SK-N-SH (cell line): Measurements from ENCODE around the gene IFNA14.
"Not testable (repeated sequence)": the region's sequence is repeated elsewhere in the genome, so short reads cannot be mapped to it uniquely, and the experiment has no call there.

Source experiments
- EP300 ChIP-seq, 2 experiments: IDR thresholded peaks; 2 replicates each; pipeline versions ENCODE4 v1.4.0 to v1.6.1; 2012; ENCODE audit warnings: borderline replicate concordance in 1 of 2, low read depth in 1 of 2, low read length in 1 of 2
- FOXM1 ChIP-seq: IDR thresholded peaks from 2 replicates; pipeline ENCODE4 v1.4.0; 2012; ENCODE audit warnings: low read depth, mild to moderate bottlenecking
- JUND ChIP-seq: IDR thresholded peaks from 2 replicates; pipeline ENCODE4 v1.4.0; 2012
- MXI1 ChIP-seq: IDR thresholded peaks from 2 replicates; pipeline ENCODE4 v1.6.1; 2012; ENCODE audit warnings: mild to moderate bottlenecking, low read depth, low read length, improper control_type of control experiment
- POLR2AphosphoS5 ChIP-seq: IDR thresholded peaks from 2 replicates; pipeline ENCODE4 v1.6.1; 2012; ENCODE audit warnings: low read depth, low read length
- RCOR1 ChIP-seq: fragments of 150-350 bp; IDR thresholded peaks from 2 replicates; pipeline ENCODE4 v1.6.1; 2017; ENCODE audit warnings: antibody characterized with exemption, low read length
- RXRA ChIP-seq: IDR thresholded peaks from 2 replicates; pipeline ENCODE4 v1.4.0; 2012; ENCODE audit warnings: low read depth, mild to moderate bottlenecking, borderline replicate concordance
- SMC3 ChIP-seq: IDR thresholded peaks from 2 replicates; pipeline ENCODE4 v1.6.1; 2012; ENCODE audit warnings: low read depth, low read length, improper control_type of control experiment
- TAF1 ChIP-seq: IDR thresholded peaks from 2 replicates; pipeline ENCODE4 v1.6.1; 2012; ENCODE audit warnings: low read depth, mild to moderate bottlenecking, low read length, moderate library complexity, borderline replicate concordance
- TF ChIP-seq, protein P1 (sequence below): fragments of 200-600 bp; sonication (generic); IDR thresholded peaks from 2 replicates; pipeline ENCODE4 v1.6.1; 2017; ENCODE audit warnings: antibody characterized with exemption, mild to moderate bottlenecking, moderate library complexity

- TF ChIP-seq, protein P1, sequence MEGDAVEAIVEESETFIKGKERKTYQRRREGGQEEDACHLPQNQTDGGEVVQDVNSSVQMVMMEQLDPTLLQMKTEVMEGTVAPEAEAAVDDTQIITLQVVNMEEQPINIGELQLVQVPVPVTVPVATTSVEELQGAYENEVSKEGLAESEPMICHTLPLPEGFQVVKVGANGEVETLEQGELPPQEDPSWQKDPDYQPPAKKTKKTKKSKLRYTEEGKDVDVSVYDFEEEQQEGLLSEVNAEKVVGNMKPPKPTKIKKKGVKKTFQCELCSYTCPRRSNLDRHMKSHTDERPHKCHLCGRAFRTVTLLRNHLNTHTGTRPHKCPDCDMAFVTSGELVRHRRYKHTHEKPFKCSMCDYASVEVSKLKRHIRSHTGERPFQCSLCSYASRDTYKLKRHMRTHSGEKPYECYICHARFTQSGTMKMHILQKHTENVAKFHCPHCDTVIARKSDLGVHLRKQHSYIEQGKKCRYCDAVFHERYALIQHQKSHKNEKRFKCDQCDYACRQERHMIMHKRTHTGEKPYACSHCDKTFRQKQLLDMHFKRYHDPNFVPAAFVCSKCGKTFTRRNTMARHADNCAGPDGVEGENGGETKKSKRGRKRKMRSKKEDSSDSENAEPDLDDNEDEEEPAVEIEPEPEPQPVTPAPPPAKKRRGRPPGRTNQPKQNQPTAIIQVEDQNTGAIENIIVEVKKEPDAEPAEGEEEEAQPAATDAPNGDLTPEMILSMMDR, result peak; percentile 56
- not testable (repeated sequence) for TF ChIP-seq EP300 (IDR thresholded peaks at IDR 0.05; ENCODE audit: borderline replicate concordance in 1 of 2, low read depth in 1 of 2, low read length in 1 of 2); POLR2AphosphoS5; RXRA; TAF1; RCOR1; JUND; FOXM1; MXI1
- 0 out of 2 replicates have a peak, but pooled peaks have one; percentile 19 for TF ChIP-seq SMC3
These were observed 4.1 kb downstream of the IFNA14 start for GRCh38 chr9:21235468-21236359.
